Subcutaneous abdominal adipose tissue (tissue), 5 donors: ENCODE results near the gene RIC8B.

ENCODE experiments used
- H3K27ac ChIP-seq: one replicate; pipeline ENCODE4 v1.7.0; 2013; ENCODE audit warnings: low read depth, mild to moderate bottlenecking, inconsistent platforms, low read length, moderate library complexity
- H3K27me3 ChIP-seq, 5 donors: one replicate each; pipeline ENCODE4 v1.7.0; 2013; ENCODE audit warnings: low read length in 5 of 5, inconsistent platforms in 1 of 5; ENCODE audit not compliant: control insufficient read depth in 5 of 5, insufficient read depth in 4 of 5
- H3K36me3 ChIP-seq, 5 donors: one replicate each; pipeline ENCODE4 v1.7.0; 2013; ENCODE audit warnings: low read length in 5 of 5; ENCODE audit not compliant: control insufficient read depth in 5 of 5, insufficient read depth in 5 of 5
- H3K4me1 ChIP-seq, 5 donors: one replicate each; pipeline ENCODE4 v1.7.0; 2013; ENCODE audit warnings: low read length in 5 of 5, mild to moderate bottlenecking in 3 of 5, moderate library complexity in 1 of 5; ENCODE audit not compliant: control insufficient read depth in 5 of 5, insufficient read depth in 5 of 5
- H3K4me3 ChIP-seq, 5 donors: one replicate each; pipeline ENCODE4 v1.7.0; 2013; ENCODE audit warnings: low read length in 5 of 5, low read depth in 1 of 5
- H3K9ac ChIP-seq, 5 donors: one replicate each; pipeline ENCODE4 v1.7.0; 2013; ENCODE audit warnings: low read length in 5 of 5, mild to moderate bottlenecking in 4 of 5, moderate library complexity in 3 of 5
- H3K9me3 ChIP-seq, 5 donors: one replicate each; pipeline ENCODE4 v1.7.0; 2013; ENCODE audit warnings: low read length in 5 of 5; ENCODE audit not compliant: control insufficient read depth in 5 of 5
- donor health status: healthy.
- donor health status: healthy.
- donor health status: healthy.
- donor health status: healthy.
- donor health status: healthy.

Gene RIC8B

DNA sequence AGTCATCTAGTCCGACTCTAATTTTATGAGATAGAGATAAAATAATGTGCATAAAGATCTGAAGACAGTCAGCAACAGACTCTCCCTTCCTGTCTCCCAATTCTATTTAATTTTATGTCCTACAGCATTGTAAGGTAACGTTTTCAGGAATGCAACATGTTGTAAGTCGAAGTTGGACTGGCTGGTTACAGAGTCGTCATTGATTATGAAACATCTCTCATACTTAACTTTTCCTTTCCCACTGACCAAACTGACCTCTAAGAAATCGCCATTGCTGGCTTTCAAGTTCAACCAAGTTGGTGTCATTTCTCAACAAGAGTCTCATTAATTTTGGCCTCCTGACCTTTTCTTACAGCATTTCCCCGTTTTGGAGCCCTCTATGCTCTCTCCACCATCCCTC lies 4.9 kb upstream of the RIC8B start:
- no peaks in the 10 kb centered on the region for H3K36me3 ChIP-seq
- H3K27me3 ChIP-seq: peaks cover 0 to 4% (median 0%) of the 10 kb centered on the region in 5 donors
- peak overlapping the region; percentile 85 for H3K27ac ChIP-seq
- H3K9me3 ChIP-seq: no peaks in the 10 kb centered on the region
- peaks cover 3 to 51% (median 35%) of the 10 kb centered on the region in 5 donors for H3K4me1 ChIP-seq
- H3K9ac ChIP-seq: peak overlapping the region in 2 of 5 donors; percentile 8 to 41
- no peak overlapping the region for H3K4me3 ChIP-seq

DNA sequence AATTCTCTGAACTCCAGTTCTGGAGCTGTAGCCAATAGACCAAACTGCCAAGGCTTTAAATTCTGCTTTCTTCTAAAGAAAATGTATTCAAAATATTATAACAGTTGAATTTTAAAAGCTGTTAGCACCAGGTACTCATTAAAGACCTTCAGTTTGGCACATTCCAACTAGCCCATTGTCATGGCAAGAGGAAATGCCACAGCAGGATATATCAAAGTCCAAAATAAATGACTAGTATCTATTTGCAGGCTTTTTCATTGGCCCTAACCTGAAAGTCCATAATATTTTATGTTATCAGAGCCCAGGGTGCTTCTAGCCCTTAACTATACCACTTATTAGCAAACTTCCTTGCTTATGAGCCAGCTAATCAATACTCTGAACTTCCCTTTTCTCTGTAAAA lies 3.1 kb upstream of the RIC8B start:
- Histone ChIP-seq H3K9ac (peak overlapping the region in 1 of 5 donors; percentile 14), H3K36me3 (no peaks in the 10 kb centered on the region), H3K27me3 (peaks cover 0 to 4% (median 0%) of the 10 kb centered on the region in 5 donors), H3K4me1 (peaks cover 5 to 53% (median 39%) of the 10 kb centered on the region in 5 donors), H3K4me3 (no peak overlapping the region), H3K9me3 (no peaks in the 10 kb centered on the region), H3K27ac (no peak overlapping the region)

DNA sequence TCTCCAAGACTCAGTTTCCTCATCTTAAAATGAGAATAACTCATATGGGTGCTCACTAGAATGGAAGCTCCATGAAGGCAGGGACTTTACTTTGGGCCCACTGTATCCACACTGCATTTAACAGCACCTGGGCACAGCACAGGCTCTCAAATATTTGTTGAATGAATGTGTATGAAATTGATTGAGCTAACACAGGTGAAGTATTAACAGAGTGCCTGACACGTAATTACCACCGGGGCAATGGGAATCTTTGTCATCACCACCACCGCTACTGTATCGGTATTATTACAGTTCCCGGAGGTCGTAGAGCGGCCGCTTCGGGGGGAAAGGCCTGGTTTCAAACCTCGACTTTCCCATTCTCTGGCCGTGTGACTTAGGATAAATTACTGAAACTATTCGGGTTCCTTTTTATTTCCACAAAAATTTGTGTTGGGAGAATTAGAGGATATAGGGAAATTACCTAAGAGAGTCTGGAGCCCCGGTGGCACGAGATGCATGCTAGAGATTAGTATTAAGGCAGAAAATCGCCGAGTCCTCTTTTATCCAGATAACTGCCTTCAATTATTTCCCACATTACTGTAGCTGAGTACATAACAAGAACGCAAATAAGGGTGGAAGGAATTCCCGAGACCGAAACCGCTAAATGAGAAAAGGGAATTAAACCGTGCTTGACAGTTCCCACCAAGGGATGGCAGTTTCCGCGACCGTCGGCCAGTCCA lies 1.0 kb upstream of the RIC8B start:
- Histone ChIP-seq H3K36me3 (no peaks in the 10 kb centered on the region), H3K27ac (peak overlapping the region; percentile 99), H3K4me1 (peaks cover 5 to 33% (median 21%) of the 10 kb centered on the region in 5 donors), H3K9ac (peak overlapping the region; percentile 91 to 97 (median 94)), H3K27me3 (no peaks in the 10 kb centered on the region), H3K9me3 (no peaks in the 10 kb centered on the region), H3K4me3 (peak overlapping the region; percentile 79 to 94 (median 93))

DNA sequence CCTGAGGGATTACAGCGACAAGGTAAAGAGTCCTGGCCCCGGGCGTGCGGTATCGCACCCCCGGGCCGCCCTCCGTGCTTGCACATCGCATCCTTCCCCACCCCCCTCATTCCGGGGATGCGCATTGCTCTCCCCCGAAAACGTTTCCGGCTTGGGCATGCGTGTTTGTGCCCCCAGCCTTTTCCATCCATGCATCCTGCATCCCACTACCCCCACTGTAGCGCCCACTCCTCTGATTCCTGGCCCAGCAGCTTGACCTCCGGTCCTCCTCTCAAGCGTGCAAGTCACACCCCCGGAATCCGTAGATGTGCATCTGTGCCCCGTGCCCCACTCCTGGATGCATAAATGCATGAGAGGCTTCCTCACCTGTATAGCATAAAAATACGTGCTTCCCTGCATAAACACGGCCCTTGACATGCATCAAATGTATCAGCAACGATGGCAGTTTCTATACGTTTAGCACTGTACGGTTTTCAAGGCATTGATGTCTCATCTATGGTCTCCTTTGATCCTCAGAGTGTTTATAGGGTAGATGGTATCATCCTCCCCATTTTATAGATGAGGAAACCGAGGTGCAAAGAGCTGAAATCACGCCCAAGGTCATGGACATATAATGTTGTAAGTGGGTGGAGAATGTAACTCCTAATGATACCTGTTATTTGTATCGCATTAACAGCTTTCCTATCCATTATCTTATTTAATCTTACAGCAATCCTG lies 484 bp downstream of the RIC8B start:
- Histone ChIP-seq H3K4me3 (peak overlapping the region; percentile 90 to 94 (median 93)), H3K4me1 (peaks cover 5 to 21% (median 20%) of the 10 kb centered on the region in 5 donors), H3K27me3 (no peaks in the 10 kb centered on the region), H3K9me3 (no peaks in the 10 kb centered on the region), H3K9ac (peak overlapping the region; percentile 3 to 96 (median 92)), H3K36me3 (no peaks in the 10 kb centered on the region), H3K27ac (peak overlapping the region; percentile 99)

DNA sequence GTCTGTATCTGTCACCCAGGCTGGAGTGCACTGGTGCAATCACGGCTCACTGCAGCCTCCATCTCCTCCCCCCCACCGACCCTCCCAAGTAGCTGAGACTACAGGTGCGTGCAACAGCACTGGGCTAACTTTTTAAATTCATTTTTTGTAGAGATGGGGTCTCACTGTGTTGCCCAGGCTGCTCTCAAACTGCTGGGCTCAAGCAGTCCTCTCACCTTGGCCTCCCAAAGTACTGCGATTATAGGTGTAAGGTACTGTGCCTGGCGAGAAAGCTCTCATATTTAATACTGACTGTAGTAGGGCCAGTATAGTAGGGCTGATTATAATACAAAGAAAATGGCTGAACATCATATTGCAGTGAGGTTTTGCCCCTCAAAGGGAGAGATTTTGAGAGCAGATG lies 2.4 kb downstream of the RIC8B start:
- Histone ChIP-seq H3K4me1 (peaks cover 5 to 21% (median 18%) of the 10 kb centered on the region in 5 donors), H3K36me3 (no peaks in the 10 kb centered on the region), H3K27ac (no peak overlapping the region), H3K9ac (no peak overlapping the region), H3K9me3 (no peaks in the 10 kb centered on the region), H3K4me3 (no peak overlapping the region), H3K27me3 (no peaks in the 10 kb centered on the region)

DNA sequence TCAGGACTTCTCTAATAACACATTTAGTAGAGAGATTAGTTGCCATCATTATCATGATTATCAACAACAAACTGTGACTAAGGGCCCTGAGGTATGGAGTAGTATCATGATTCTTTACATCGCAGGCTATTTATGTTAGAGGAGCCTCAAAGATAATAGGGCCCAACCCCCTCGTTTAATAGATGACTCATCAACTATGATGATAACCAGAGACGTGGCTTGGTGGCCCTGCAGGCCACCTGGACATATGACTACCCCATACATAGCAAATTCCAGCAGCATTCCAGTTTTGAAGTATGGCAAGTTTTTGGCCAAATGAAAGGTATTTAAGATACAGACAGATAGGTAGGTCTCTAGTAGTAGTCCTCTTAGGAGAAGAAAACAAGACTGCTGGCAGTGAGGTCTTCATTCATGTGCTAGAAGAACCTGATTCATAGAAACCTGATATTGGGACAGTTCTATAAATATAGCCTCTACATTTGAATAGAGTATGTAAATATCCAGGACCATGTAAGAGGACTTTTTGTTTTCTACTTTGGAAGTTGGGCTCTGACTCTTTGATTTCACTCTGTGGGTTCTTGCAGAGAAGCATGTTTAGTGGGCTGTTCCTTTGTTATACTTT lies 5.6 kb downstream of the RIC8B start:
- Histone ChIP-seq H3K4me3 (no peak overlapping the region), H3K9me3 (no peaks in the 10 kb centered on the region), H3K27me3 (no peaks in the 10 kb centered on the region), H3K27ac (no peak overlapping the region), H3K4me1 (peaks cover 1 to 14% (median 10%) of the 10 kb centered on the region in 5 donors), H3K9ac (no peak overlapping the region), H3K36me3 (peaks cover 0 to 12% (median 8%) of the 10 kb centered on the region in 5 donors)

DNA sequence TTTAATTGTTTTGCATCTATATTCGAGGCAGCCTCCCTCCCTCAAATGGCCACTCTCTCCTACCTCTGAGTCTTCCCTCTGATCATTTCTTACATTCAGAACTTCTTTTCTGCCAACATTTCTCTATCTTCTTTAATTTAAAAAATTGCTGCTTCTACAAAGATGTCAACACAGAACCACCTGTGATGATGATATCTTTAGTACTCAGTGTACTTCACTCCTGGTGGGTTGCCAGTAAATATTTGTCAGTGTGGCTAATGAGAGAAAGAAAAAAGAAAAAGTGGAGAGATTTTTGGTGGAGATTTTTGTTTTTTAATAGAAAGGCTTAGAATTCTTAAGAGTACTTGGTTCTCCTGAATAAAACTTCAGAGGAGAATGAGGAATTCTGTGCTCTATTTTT lies 8.1 kb downstream of the RIC8B start:
- no peak overlapping the region for H3K4me3 ChIP-seq
- H3K4me1 ChIP-seq: peaks cover 0 to 6% (median 0%) of the 10 kb centered on the region in 5 donors
- H3K9me3 ChIP-seq: no peaks in the 10 kb centered on the region
- peaks cover 0 to 14% (median 13%) of the 10 kb centered on the region in 5 donors for H3K36me3 ChIP-seq
- H3K27ac ChIP-seq: no peak overlapping the region
- H3K27me3 ChIP-seq: no peaks in the 10 kb centered on the region
- H3K9ac ChIP-seq: no peak overlapping the region

DNA sequence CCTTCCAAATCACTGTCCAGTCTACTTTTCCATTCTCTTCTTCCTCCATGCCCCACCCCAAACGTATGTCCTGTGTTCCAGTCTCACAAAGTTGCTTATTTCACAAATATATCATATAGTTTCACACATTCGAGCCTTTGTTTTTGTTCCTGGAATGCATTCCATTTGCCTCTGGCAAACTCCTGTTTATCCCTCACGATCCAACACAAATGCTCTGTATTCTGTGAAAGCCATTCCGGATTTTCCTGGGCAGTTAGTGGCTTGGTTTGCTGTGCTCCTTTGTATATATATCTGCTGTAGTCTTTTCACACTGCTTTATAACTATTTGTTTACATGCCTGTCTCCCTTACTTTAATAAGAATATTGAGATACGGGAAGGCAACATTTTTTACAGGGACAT lies 9.0 kb downstream of the RIC8B start:
- peaks cover 0 to 6% (median 0%) of the 10 kb centered on the region in 5 donors for H3K4me1 ChIP-seq
- no peak overlapping the region for H3K9ac ChIP-seq
- no peaks in the 10 kb centered on the region for H3K9me3 ChIP-seq
- no peaks in the 10 kb centered on the region for H3K27me3 ChIP-seq
- peaks cover 0 to 14% (median 13%) of the 10 kb centered on the region in 5 donors for H3K36me3 ChIP-seq
- no peak overlapping the region for H3K27ac ChIP-seq
- no peak overlapping the region for H3K4me3 ChIP-seq

DNA sequence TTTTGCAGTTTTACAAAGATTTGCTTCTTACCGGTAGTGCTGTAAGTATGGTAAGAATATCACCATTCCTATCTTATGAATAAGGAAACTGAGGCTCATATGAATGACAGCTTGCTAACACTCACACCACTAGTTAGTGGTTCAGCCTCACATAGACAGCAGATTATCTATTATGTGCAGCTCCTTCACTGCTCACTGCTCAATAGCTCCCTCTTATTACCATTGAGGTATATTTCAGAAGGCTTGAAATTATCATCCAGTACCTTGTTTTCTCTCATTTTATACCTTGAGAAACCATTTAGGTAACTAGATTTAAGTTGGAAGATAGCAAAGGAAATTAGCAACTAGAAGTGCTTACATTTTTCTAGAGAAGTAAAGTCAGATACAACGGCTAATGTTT lies 15.5 kb downstream of the RIC8B start:
- H3K27ac ChIP-seq: no peak overlapping the region
- H3K9me3 ChIP-seq: no peaks in the 10 kb centered on the region
- no peaks in the 10 kb centered on the region for H3K27me3 ChIP-seq
- H3K36me3 ChIP-seq: peaks cover 10 to 14% (median 12%) of the 10 kb centered on the region in 5 donors
- peaks cover 0 to 10% (median 0%) of the 10 kb centered on the region in 5 donors for H3K4me1 ChIP-seq
- H3K4me3 ChIP-seq: no peak overlapping the region
- H3K9ac ChIP-seq: no peak overlapping the region

DNA sequence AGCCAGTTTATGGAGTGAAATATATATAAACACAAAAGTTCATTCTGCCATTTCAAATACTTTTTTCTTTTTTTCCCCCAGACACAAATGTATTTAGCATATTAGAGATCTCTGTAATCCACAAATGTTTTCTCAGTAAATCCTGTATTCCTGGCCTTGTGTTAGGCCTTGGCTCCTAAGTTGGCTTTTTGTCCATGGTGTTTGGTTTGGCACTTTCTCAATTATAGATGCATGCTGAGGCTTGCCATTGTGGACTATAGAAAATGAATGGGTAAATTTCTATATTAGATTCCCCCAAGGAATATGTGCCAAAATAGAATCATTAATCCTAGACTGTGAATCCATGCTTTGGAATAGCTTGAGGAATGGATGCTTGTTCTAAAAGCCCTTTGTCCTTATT lies 17.0 kb downstream of the RIC8B start:
- H3K27me3 ChIP-seq: no peaks in the 10 kb centered on the region
- peaks cover 0 to 10% (median 0%) of the 10 kb centered on the region in 5 donors for H3K4me1 ChIP-seq
- no peaks in the 10 kb centered on the region for H3K9me3 ChIP-seq
- H3K4me3 ChIP-seq: no peak overlapping the region
- peaks cover 6 to 12% (median 10%) of the 10 kb centered on the region in 5 donors for H3K36me3 ChIP-seq
- no peak overlapping the region for H3K27ac ChIP-seq
- H3K9ac ChIP-seq: no peak overlapping the region
